Activated naive CD4-positive, alpha-beta T cell treated with anti-CD3 and anti-CD28 coated beads, Interleukin-2, amount 50 U/mL, for 24 hours (primary cell): ENCODE measurements around the gene VARS1.

Experiments used
- H3K27ac Mint-ChIP-seq: one replicate; pipeline ENCODE4 v1.8.0; 2021; ENCODE audit warnings: mild to moderate bottlenecking, mixed read lengths
- H3K27me3 Mint-ChIP-seq: one replicate; pipeline ENCODE4 v1.8.0; 2021; ENCODE audit warnings: mixed read lengths
- H3K36me3 Mint-ChIP-seq: one replicate; pipeline ENCODE4 v1.8.0; 2021; ENCODE audit warnings: mixed read lengths
- H3K4me1 Mint-ChIP-seq: one replicate; pipeline ENCODE4 v1.8.0; 2021; ENCODE audit warnings: mixed read lengths
- H3K4me3 Mint-ChIP-seq: one replicate; pipeline ENCODE4 v1.8.0; 2021; ENCODE audit warnings: mild to moderate bottlenecking, mixed read lengths
- H3K9me3 Mint-ChIP-seq: one replicate; pipeline ENCODE4 v1.8.0; 2021; ENCODE audit warnings: mixed read lengths

VARS1 gene

GRCh38 chr6:31750411-31751022 is 45.0 kb downstream of the VARS1 start:
- Mint-ChIP-seq H3K27me3 (no peaks in the 10 kb centered on the region), H3K4me1 (no peaks in the 10 kb centered on the region), H3K9me3 (no peaks in the 10 kb centered on the region), H3K4me3 (no peak overlapping the region), H3K36me3 (no peaks in the 10 kb centered on the region), H3K27ac (no peak overlapping the region)

- no peaks in the 10 kb centered on the region for H3K4me1 Mint-ChIP-seq
- no peaks in the 10 kb centered on the region for H3K27me3 Mint-ChIP-seq
- H3K9me3 Mint-ChIP-seq, result no peaks in the 10 kb centered on the region
- no peaks in the 10 kb centered on the region for H3K36me3 Mint-ChIP-seq
- no peak overlapping the region for H3K4me3 Mint-ChIP-seq
- H3K27ac Mint-ChIP-seq, result no peak overlapping the region
These were observed 46.1 kb downstream of the VARS1 start for GRCh38 chr6:31749301-31750036.
